Measurements from ENCODE around the gene PALM.

Gene PALM

GRCh38 chr19:780935-781334 lies 72.2 kb downstream of the PALM start:
- in situ Hi-C loops (cut with HindIII; ENCODE audit: low pct_unique_long_range_greater_than_20kb, low sequenced_read_pairs) = no loop called here
- no peak for TF ChIP-seq JUND (IDR thresholded peaks at IDR 0.05; ENCODE audit: low read depth)
- no peak for DNase-seq (ENCODE audit: low read depth in 1 of 2, low spot score in 1 of 2)

GRCh38 chr19:781800-782184 lies 73.1 kb downstream of the PALM start:
- in situ Hi-C loops (cut with HindIII; ENCODE audit: low pct_unique_long_range_greater_than_20kb, low sequenced_read_pairs) = no loop called here
- no peak for DNase-seq (ENCODE audit: low read depth in 1 of 2, low spot score in 1 of 2)
- TF ChIP-seq JUND (IDR thresholded peaks at IDR 0.05; ENCODE audit: low read depth) = no peak

GRCh38 chr19:782185-782877 lies 73.6 kb downstream of the PALM start:
- peak in 1 of 2 experiments; percentile 86 for DNase-seq (ENCODE audit: low read depth in 1 of 2, low spot score in 1 of 2)
- in situ Hi-C loops (cut with HindIII; ENCODE audit: low pct_unique_long_range_greater_than_20kb, low sequenced_read_pairs) = no loop called here
- TF ChIP-seq JUND (IDR thresholded peaks at IDR 0.05; ENCODE audit: low read depth) = no peak

- DNase-seq (ENCODE audit: low read depth in 1 of 2, low spot score in 1 of 2) = no peak
- TF ChIP-seq JUND (IDR thresholded peaks at IDR 0.05; ENCODE audit: low read depth) = no peak
- in situ Hi-C loops (cut with HindIII; ENCODE audit: low pct_unique_long_range_greater_than_20kb, low sequenced_read_pairs) = no loop called here
Measured at GRCh38 chr19:782878-783668, 74.3 kb downstream of the PALM start.

GRCh38 chr19:784541-784940 lies 75.8 kb downstream of the PALM start:
- TF ChIP-seq JUND (IDR thresholded peaks at IDR 0.05; ENCODE audit: low read depth) = no peak
- in situ Hi-C loops (cut with HindIII; ENCODE audit: low pct_unique_long_range_greater_than_20kb, low sequenced_read_pairs) = no loop called here
- peak in 1 of 2 experiments; percentile 73 for DNase-seq (ENCODE audit: low read depth in 1 of 2, low spot score in 1 of 2)

- in situ Hi-C loops (cut with HindIII; ENCODE audit: low pct_unique_long_range_greater_than_20kb, low sequenced_read_pairs) = no loop called here
- no peak for DNase-seq (ENCODE audit: low read depth in 1 of 2, low spot score in 1 of 2)
- TF ChIP-seq JUND (IDR thresholded peaks at IDR 0.05; ENCODE audit: low read depth) = no peak
Measured at GRCh38 chr19:787536-787935, 78.8 kb downstream of the PALM start.

- no peak for TF ChIP-seq JUND (IDR thresholded peaks at IDR 0.05; ENCODE audit: low read depth)
- no peak for DNase-seq (ENCODE audit: low read depth in 1 of 2, low spot score in 1 of 2)
- in situ Hi-C loops (cut with HindIII; ENCODE audit: low pct_unique_long_range_greater_than_20kb, low sequenced_read_pairs) = no loop called here
Measured at GRCh38 chr19:788686-788982, 79.9 kb downstream of the PALM start.

GRCh38 chr19:788983-789700 lies 80.4 kb downstream of the PALM start:
- no peak for TF ChIP-seq JUND (IDR thresholded peaks at IDR 0.05; ENCODE audit: low read depth)
- in situ Hi-C loops (cut with HindIII; ENCODE audit: low pct_unique_long_range_greater_than_20kb, low sequenced_read_pairs) = no loop called here
- DNase-seq (ENCODE audit: low read depth in 1 of 2, low spot score in 1 of 2) = no peak

GRCh38 chr19:789701-790060 lies 80.9 kb downstream of the PALM start:
- DNase-seq (ENCODE audit: low read depth in 1 of 2, low spot score in 1 of 2) = no peak
- no peak for TF ChIP-seq JUND (IDR thresholded peaks at IDR 0.05; ENCODE audit: low read depth)
- in situ Hi-C loops (cut with HindIII; ENCODE audit: low pct_unique_long_range_greater_than_20kb, low sequenced_read_pairs) = no loop called here

- in situ Hi-C loops (cut with HindIII; ENCODE audit: low pct_unique_long_range_greater_than_20kb, low sequenced_read_pairs) = no loop called here
- no peak for TF ChIP-seq JUND (IDR thresholded peaks at IDR 0.05; ENCODE audit: low read depth)
- DNase-seq (ENCODE audit: low read depth in 1 of 2, low spot score in 1 of 2) = no peak
Measured at GRCh38 chr19:791007-791566, 82.4 kb downstream of the PALM start.

GRCh38 chr19:791567-792305 lies 83.0 kb downstream of the PALM start:
- no peak for TF ChIP-seq JUND (IDR thresholded peaks at IDR 0.05; ENCODE audit: low read depth)
- in situ Hi-C loops (cut with HindIII; ENCODE audit: low pct_unique_long_range_greater_than_20kb, low sequenced_read_pairs) = no loop called here
- DNase-seq (ENCODE audit: low read depth in 1 of 2, low spot score in 1 of 2) = no peak

GRCh38 chr19:792306-792885 lies 83.7 kb downstream of the PALM start:
- in situ Hi-C loops (cut with HindIII; ENCODE audit: low pct_unique_long_range_greater_than_20kb, low sequenced_read_pairs) = no loop called here
- TF ChIP-seq JUND (IDR thresholded peaks at IDR 0.05; ENCODE audit: low read depth) = no peak
- DNase-seq (ENCODE audit: low read depth in 1 of 2, low spot score in 1 of 2) = no peak

All from T47D (cell line).